ENCODE measurements around the gene AUTS2.

DNA sequence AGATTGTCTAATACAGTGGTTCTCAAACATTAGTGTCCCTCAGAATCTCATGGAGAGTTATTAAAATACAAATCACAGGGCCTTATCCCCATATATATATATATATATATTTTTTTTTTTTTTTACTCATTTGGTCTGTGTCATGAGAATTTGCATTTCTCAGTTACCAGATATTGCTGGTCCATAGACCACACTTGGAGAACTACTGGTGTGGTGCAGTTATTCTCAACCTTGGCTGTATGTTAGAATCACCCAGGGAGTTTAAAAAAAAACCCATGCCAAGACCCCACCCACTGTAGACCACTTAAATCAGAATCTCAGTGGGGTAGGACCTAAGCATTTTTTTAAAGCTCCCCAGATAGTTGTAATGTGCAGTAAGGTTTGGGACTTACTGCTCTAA lies 179.9 kb downstream of the AUTS2 start:
- TF ChIP-seq POLR2AphosphoS5 (IDR thresholded peaks at IDR 0.05; ENCODE audit: low read depth) (no peak), GABPA (IDR thresholded peaks at IDR 0.05; ENCODE audit: low read depth) (no peak), SPI1 (IDR thresholded peaks at IDR 0.05; ENCODE audit: borderline replicate concordance, low read depth) (no peak)
- TF ChIP-seq, protein P1, sequence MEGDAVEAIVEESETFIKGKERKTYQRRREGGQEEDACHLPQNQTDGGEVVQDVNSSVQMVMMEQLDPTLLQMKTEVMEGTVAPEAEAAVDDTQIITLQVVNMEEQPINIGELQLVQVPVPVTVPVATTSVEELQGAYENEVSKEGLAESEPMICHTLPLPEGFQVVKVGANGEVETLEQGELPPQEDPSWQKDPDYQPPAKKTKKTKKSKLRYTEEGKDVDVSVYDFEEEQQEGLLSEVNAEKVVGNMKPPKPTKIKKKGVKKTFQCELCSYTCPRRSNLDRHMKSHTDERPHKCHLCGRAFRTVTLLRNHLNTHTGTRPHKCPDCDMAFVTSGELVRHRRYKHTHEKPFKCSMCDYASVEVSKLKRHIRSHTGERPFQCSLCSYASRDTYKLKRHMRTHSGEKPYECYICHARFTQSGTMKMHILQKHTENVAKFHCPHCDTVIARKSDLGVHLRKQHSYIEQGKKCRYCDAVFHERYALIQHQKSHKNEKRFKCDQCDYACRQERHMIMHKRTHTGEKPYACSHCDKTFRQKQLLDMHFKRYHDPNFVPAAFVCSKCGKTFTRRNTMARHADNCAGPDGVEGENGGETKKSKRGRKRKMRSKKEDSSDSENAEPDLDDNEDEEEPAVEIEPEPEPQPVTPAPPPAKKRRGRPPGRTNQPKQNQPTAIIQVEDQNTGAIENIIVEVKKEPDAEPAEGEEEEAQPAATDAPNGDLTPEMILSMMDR (IDR thresholded peaks at IDR 0.05; ENCODE audit: insufficient read depth, low read length) = no peak
- TF ChIP-seq, protein P2, sequence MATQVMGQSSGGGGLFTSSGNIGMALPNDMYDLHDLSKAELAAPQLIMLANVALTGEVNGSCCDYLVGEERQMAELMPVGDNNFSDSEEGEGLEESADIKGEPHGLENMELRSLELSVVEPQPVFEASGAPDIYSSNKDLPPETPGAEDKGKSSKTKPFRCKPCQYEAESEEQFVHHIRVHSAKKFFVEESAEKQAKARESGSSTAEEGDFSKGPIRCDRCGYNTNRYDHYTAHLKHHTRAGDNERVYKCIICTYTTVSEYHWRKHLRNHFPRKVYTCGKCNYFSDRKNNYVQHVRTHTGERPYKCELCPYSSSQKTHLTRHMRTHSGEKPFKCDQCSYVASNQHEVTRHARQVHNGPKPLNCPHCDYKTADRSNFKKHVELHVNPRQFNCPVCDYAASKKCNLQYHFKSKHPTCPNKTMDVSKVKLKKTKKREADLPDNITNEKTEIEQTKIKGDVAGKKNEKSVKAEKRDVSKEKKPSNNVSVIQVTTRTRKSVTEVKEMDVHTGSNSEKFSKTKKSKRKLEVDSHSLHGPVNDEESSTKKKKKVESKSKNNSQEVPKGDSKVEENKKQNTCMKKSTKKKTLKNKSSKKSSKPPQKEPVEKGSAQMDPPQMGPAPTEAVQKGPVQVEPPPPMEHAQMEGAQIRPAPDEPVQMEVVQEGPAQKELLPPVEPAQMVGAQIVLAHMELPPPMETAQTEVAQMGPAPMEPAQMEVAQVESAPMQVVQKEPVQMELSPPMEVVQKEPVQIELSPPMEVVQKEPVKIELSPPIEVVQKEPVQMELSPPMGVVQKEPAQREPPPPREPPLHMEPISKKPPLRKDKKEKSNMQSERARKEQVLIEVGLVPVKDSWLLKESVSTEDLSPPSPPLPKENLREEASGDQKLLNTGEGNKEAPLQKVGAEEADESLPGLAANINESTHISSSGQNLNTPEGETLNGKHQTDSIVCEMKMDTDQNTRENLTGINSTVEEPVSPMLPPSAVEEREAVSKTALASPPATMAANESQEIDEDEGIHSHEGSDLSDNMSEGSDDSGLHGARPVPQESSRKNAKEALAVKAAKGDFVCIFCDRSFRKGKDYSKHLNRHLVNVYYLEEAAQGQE (IDR thresholded peaks at IDR 0.05; ENCODE audit: insufficient replicate concordance, low read depth) = no peak

Measured in HL-60 (cell line).